HTR-8/SVneo (cell line): ENCODE results near the gene TTC17.
A peak's percentile ranks its signal among the peaks of the same experiment; 100 is the strongest.
"Not testable (repeated sequence)": the region's sequence is repeated elsewhere in the genome, so short reads cannot be mapped to it uniquely, and the experiment has no call there.

Experiments
- DNase-seq: peaks from one replicate; pipeline ENCODE4 v3.0.0; 2011; ENCODE audit warnings: low spot score, mixed read lengths; ENCODE audit not compliant: insufficient read length
- FAIRE-seq: peaks from 2 replicates; lab custom pipeline; 2011; peaks lifted over from hg19 to GRCh38; lab: Jason Lieb, UNC

The TTC17 gene

DNA sequence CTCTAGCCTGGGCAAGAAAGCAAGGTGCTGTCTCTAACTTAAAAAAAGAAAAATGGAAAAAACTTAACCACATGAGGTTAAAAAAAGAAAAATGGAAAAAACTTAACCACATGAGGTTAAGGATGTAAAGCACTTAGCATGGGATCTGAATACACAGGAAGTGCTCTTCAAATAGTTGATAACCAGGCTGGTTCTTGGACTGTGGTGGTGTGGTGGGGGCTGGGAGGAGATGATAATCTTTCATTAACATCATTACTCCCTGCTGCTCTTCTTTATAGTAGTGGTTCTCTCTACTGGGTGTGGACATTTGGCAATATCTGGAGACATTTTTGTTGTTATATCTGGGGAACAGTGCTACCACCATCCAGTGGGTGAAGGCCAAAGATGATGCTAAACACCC is 88.4 kb downstream of the TTC17 start:
- no peak for FAIRE-seq
- DNase-seq: no peak

GRCh38 chr11:43458486-43458885 is 99.8 kb downstream of the TTC17 start:
- no peak for FAIRE-seq
- DNase-seq: no peak

DNA sequence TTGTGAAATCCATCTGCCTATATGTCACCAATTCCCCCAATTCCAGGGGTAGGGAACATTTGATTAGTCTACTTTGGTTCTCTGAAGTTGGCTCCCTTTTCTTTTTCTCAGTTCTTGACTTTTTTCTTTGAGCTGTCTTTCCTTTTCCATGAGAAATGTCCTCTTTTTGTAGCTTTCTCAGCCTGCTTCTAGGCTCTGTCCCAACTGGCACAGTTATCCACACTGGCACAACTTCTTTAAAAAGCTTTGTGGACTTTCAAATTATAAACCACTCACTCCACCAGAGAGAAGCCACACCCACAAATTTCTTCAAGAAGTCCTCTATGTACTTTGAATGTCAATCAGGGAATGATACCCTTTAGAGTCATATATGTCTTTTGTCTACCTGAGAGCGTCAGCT is 100.5 kb downstream of the TTC17 start:
- DNase-seq: no peak

GRCh38 chr11:43462359-43462758 is 103.6 kb downstream of the TTC17 start:
- no peak for DNase-seq
- no peak for FAIRE-seq

More for the DNA sequence above, 100.5 kb downstream of the TTC17 start:
- no peak for FAIRE-seq

GRCh38 chr11:43467958-43468357 is 109.2 kb downstream of the TTC17 start:
- FAIRE-seq (no peak), DNase-seq (no peak)

- not testable (repeated sequence) for FAIRE-seq, DNase-seq
Measured at GRCh38 chr11:43477491-43477890, 118.8 kb downstream of the TTC17 start.

DNA sequence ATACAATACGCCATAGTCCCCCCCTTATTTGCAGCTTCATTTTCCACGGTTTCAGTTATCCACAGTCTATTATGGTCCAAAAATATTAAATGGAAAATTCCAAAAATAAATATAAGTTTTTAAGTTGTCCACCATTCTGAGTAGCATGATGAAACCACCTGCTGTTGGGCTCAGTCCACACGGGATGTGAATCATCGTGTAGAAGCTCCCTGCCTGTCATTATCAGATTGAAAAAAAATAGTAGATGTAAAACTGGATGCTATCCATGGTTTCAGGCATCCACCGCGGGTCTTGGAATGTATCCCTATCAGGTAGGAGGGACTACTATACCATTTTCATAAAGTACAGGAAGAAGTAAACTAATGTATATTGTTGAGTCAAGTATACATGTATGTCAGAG is 127.4 kb downstream of the TTC17 start:
- no peak for FAIRE-seq
- DNase-seq: no peak

DNA sequence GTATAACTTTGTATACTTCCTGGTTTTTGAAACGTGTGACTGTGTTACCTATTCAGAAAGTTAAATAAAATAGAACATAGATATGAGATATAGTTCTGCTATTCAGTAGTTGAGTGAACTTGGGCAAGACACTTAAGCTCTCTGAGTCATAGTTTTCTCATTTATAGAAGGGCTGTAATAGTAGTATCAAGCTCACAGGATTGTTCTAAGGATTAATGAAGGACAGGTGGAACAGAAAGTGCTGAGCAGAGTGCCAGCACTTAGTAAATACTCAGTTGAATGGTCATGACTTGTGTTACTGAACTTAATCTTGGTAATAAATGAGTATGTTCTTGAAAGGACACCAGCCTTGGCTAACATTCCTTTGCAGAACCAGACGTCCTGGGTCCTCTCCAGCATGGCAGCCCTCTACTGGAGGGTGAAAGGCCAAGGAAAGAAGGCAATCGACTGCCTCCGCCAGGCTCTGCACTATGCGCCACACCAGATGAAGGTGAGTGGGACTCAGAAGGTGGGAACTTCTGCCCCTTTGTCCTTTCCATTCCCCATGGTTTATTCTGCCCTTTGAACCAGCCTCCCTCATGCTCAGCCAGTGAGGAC is 131.2 kb downstream of the TTC17 start:
- no peak for FAIRE-seq

GRCh38 chr11:43492701-43493100 is 134.0 kb downstream of the TTC17 start:
- FAIRE-seq (no peak), DNase-seq (no peak)

More for the DNA sequence above, 131.2 kb downstream of the TTC17 start:
- DNase-seq: no peak

DNA sequence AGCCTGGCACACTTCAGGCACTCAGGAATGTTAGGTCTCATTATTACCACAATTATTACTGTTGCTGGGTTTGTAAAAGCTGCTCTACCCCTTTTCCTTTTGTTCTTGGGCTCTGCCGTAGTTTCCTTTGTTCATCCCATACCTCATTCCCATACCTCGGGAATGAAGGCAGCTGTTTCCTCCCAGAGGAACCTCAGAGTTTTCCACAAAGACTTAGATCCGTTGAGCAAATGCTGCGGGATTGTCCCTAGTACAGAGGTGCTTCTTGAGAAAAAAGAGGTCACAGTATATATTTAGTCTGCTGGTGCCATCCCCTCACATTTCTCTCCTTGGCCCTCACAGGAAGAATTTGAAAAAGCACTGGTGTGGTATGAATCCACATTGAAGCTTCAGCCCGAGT is 134.7 kb downstream of the TTC17 start:
- FAIRE-seq: no peak
- DNase-seq: no peak

DNA sequence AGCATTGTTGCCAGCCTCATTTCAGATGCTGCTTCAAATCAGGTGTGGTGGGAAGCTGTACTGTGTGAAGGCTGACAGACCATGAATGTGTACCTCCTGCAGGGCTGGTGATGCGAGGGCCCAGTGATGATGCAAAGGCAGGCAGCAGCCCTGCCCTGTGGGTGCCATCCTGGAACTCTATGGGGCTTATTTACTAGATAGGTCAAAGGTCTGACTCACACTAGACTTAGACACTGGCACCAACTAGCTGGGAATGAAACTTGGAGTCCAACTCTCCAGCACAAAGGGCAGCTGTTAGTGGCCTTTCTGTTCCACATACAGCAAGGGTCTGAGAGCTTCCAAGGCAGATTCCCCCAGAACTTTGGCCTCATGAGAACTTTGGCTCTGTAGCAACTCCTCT is 138.4 kb downstream of the TTC17 start:
- no peak for FAIRE-seq
- no peak for DNase-seq

- DNase-seq (no peak), FAIRE-seq (no peak)
Measured at GRCh38 chr11:43498561-43498960, 139.8 kb downstream of the TTC17 start.

DNA sequence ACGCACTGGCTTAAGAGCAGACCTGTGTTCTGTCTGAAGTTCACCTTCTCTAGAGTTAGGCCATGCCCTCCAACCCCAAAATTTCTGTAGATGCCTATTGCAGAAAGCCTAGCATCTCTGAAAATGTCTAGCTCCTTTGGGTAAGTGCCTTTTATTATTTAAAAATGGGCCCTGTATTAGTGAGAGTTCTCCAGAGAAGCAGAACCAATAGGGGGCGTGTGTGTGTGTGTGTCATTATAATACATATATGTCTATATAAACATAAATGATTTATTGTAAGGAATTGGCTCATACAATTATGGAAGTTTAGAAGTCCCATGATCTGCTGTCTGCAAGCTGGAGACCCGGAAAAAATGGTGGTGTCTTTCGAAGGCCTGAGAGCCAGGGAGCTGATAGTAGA is 144.7 kb downstream of the TTC17 start:
- no peak for FAIRE-seq
- DNase-seq: no peak

GRCh38 chr11:43504316-43504950 is 145.7 kb downstream of the TTC17 start:
- FAIRE-seq: no peak

DNA sequence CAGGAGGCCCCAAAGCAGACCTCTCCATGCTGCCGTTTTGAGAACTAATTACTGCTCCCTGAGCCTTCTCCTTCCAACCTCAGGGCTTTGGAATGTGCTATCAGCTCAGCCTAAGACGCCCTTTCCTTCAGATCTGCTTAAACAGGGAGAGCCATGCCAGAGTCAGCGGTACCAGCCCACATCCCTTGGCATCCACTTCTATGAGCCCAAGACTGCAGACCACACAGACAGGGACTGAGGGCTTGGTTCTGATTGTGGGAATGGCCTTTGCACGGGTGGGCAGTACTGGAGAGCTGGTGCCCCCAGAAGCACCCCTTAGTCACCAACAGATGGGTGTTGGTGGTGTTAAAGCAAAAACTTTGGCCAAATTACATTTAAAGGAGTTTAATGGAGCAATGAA is 146.5 kb downstream of the TTC17 start:
- no peak for FAIRE-seq
- DNase-seq: no peak

More at GRCh38 chr11:43504316-43504950, 145.7 kb downstream of the TTC17 start:
- DNase-seq: peak; percentile 35

DNA sequence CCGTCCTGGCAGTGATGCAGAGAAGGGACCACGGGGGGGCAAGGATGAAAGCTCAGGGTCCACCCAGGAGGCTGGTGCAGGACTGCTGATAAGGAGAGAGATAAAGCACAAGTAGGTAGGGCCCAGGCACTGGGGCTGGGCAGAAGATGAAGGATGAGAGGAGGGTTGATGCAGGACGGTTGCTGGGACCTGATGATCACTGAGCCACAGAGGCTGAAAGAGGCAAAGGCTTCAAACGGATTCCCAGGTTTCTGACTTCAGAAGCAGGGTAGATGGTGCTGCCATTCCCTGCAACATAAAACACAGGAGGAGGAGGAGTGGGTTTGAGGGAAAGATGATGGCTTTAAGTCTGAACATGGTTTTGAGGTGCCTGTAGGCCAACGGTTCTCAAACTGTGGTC is 148.5 kb downstream of the TTC17 start:
- FAIRE-seq (no peak), DNase-seq (no peak)

GRCh38 chr11:43508511-43508918 is 149.8 kb downstream of the TTC17 start:
- FAIRE-seq: no peak

GRCh38 chr11:43511959-43512358 is 153.2 kb downstream of the TTC17 start:
- FAIRE-seq: no peak
- DNase-seq: no peak

More at GRCh38 chr11:43508511-43508918, 149.8 kb downstream of the TTC17 start:
- DNase-seq: no peak

GRCh38 chr11:43515090-43515489 is 156.4 kb downstream of the TTC17 start:
- DNase-seq (no peak), FAIRE-seq (no peak)

GRCh38 chr11:43516316-43516850 is 157.7 kb downstream of the TTC17 start:
- no peak for FAIRE-seq
- DNase-seq: no peak

DNA sequence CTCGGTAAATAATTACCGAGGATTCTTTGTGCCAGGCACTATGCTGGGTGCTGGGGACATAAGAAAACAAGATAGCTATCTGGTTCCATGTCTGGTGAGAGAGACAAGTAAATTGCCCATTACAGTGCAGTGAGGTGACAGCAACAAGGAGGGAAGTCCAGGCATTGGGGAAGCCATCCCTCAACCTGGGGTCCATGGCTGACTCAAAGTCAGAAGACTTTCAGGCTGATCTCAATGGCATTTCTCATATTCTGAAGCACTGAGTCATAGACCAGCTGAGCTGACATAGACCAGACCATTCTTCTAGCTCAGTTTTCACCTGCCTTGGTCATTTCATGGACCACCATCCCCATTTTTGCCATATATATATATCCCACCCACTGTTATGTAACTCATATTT is 158.8 kb downstream of the TTC17 start:
- DNase-seq (no peak), FAIRE-seq (no peak)
